PC-3 (cell line): ENCODE results near the gene MDM4. TPM values are rescaled to one million over a fixed set of nuclear protein-coding genes. Genes with fewer than 3 reads are reported as not detected.

Experiments used
- ATAC-seq: fragments of 200-7000 bp; cut with Tn5 transposase; 2 replicates; pipeline ENCODE4 v1.9.1; 2020; ENCODE audit warnings: mild to moderate bottlenecking, moderate library complexity
- BruUV-seq: library from RNA; stranded (reverse); fragments of 400-500 nt; replicated peaks from 2 replicates; lab custom pipeline; 2021; lab: Mats Ljungman, UMichigan
- CTCF ChIA-PET: fragments of 300-600 bp; sonication (Branson Sonifier 250); formaldehyde crosslinking; loops from one replicate; lab custom pipeline; 2022; ENCODE audit warnings: antibody characterized with exemption; lab: Charles Lee
- POLR2A ChIA-PET: fragments of 300-600 bp; sonication (Branson Sonifier 250); formaldehyde crosslinking; loops from one replicate; lab custom pipeline; 2022; ENCODE audit warnings: antibody characterized with exemption; ENCODE audit not compliant: unreplicated experiment; lab: Charles Lee
- DNase-seq: peaks from one replicate; pipeline ENCODE4 v3.0.0-alpha.2; 2015
- H2AFZ ChIP-seq: fragments of 300-600 bp; sonication (generic); 2 replicates; pipeline ENCODE4 v1.6.0; 2016; ENCODE audit warnings: antibody characterized with exemption, low read length
- H3F3A ChIP-seq: fragments of 300-600 bp; sonication (generic); one replicate; pipeline ENCODE4 v1.6.0; 2017; ENCODE audit warnings: antibody characterized with exemption, low read length, control low read depth, mild to moderate bottlenecking; ENCODE audit not compliant: unreplicated experiment
- H3K27ac ChIP-seq: fragments of 300-600 bp; sonication (generic); 2 replicates; pipeline ENCODE4 v1.5.1; 2016; ENCODE audit warnings: mild to moderate bottlenecking, low read length
- H3K27me3 ChIP-seq: fragments of 300-600 bp; sonication (generic); 2 replicates; pipeline ENCODE4 v1.6.1; 2016; ENCODE audit warnings: low read length, mixed read lengths
- H3K36me3 ChIP-seq: fragments of 300-600 bp; sonication (generic); 2 replicates; pipeline ENCODE4 v1.6.1; 2016; ENCODE audit warnings: low read depth, mixed run types, low read length, mixed read lengths
- H3K4me1 ChIP-seq: fragments of 300-600 bp; sonication (generic); 2 replicates; pipeline ENCODE4 v1.5.1; 2016; ENCODE audit warnings: low read length; ENCODE audit not compliant: insufficient read depth
- H3K4me2 ChIP-seq: fragments of 300-600 bp; sonication (generic); 2 replicates; pipeline ENCODE4 v1.6.0; 2016; ENCODE audit warnings: low read length
- H3K4me3 ChIP-seq: fragments of 300-600 bp; sonication (generic); 2 replicates; pipeline ENCODE4 v1.5.1; 2016; ENCODE audit warnings: mild to moderate bottlenecking, low read length, mixed read lengths
- H3K79me2 ChIP-seq: fragments of 300-600 bp; sonication (generic); 2 replicates; pipeline ENCODE4 v1.6.1; 2017; ENCODE audit warnings: low read length, mixed read lengths
- H3K9ac ChIP-seq: fragments of 300-600 bp; sonication (generic); 2 replicates; pipeline ENCODE4 v1.6.0; 2016; ENCODE audit warnings: mild to moderate bottlenecking, low read length
- H3K9me2 ChIP-seq: fragments of 300-600 bp; sonication (generic); replicated peaks from 2 replicates; pipeline ENCODE4 v1.6.1; 2016; ENCODE audit warnings: mixed run types, low read length, mixed read lengths
- H3K9me3 ChIP-seq: fragments of 300-600 bp; sonication (generic); 2 replicates; pipeline ENCODE4 v1.6.1; 2016; ENCODE audit warnings: low read length, mixed read lengths
- H4K20me1 ChIP-seq: fragments of 300-600 bp; sonication (generic); 2 replicates; pipeline ENCODE4 v1.6.1; 2016; ENCODE audit warnings: low read length, mixed read lengths
- EZH2 ChIP-seq: fragments of 300-600 bp; sonication (generic); IDR thresholded peaks from one replicate; pipeline ENCODE4 v1.6.1; 2017; ENCODE audit warnings: antibody characterized with exemption, mild to moderate bottlenecking, low read length; ENCODE audit not compliant: unreplicated experiment
- EZH2phosphoT487 ChIP-seq: fragments of 300-600 bp; sonication (generic); IDR thresholded peaks from 2 replicates; pipeline ENCODE4 v1.6.1; 2018; ENCODE audit warnings: mild to moderate bottlenecking, antibody characterized with exemption, low read length, borderline replicate concordance
- intact Hi-C: fragments of 100-400 bp; cut with micrococcal nuclease; formaldehyde crosslinking; loops from 2 replicates; pipeline ENCODE4 v1.9.0; 2023
- total RNA-seq: library from RNA; depleted of rRNA; stranded (reverse); fragments of >200 nt; gene quantifications from 2 replicates; pipeline ENCODE4 v1.2.3, GENCODE V29; 2014
- TF ChIP-seq, protein P1 (sequence below): fragments of 300-600 bp; sonication (generic); conservative IDR thresholded peaks from 2 replicates; pipeline ENCODE4 v1.5.1; 2017; ENCODE audit warnings: antibody characterized with exemption, low read depth, mild to moderate bottlenecking, low read length

MDM4 gene
- total RNA-seq, 1 experiment from 2014 or later, result 36.3 TPM

DNA sequence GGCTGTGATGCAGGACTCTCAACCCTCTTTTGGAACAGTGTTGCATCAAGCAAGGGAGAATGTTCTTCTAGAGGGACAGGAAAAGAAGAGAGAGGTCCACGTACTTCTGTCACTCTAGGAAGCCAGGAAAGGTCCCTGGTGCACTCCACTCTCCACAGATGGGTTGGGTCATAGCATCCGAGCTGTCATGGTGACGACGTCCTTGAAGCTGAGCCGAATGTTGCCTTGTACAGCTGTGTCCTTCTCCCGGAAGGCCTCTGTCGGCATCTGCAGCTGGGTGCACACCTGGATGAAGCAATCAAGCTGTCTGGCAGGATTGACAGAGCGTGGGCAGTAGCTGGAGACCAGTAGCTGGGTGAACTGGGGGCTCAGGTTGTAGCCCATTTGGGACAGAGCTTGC is 12.5 kb downstream of the MDM4 start:
- Histone ChIP-seq H3K4me3 (no peak overlapping the region), H3F3A (peaks cover 1% of the 10 kb centered on the region), H3K79me2 (peaks cover 21% of the 10 kb centered on the region), H3K27me3 (no peaks in the 10 kb centered on the region), H3K9ac (no peak overlapping the region), H3K27ac (no peak overlapping the region), H4K20me1 (no peaks in the 10 kb centered on the region), H3K9me3 (peaks cover 3% of the 10 kb centered on the region), H3K4me1 (no peaks in the 10 kb centered on the region), H3K36me3 (peaks cover 90% of the 10 kb centered on the region), H2AFZ (no peak overlapping the region), H3K9me2 (no peaks in the 10 kb centered on the region), H3K4me2 (no peak overlapping the region)
- intact Hi-C loops, result no loop called here
- CTCF ChIA-PET, result interaction anchor here (0.6 kb wide), 1 partner anchor 357 kb away, joined by 3 read pairs; no protein-coding TSS in a partner anchor
- no peak for ATAC-seq
- POLR2A ChIA-PET, result no interaction called here
- TF ChIP-seq, protein P1, sequence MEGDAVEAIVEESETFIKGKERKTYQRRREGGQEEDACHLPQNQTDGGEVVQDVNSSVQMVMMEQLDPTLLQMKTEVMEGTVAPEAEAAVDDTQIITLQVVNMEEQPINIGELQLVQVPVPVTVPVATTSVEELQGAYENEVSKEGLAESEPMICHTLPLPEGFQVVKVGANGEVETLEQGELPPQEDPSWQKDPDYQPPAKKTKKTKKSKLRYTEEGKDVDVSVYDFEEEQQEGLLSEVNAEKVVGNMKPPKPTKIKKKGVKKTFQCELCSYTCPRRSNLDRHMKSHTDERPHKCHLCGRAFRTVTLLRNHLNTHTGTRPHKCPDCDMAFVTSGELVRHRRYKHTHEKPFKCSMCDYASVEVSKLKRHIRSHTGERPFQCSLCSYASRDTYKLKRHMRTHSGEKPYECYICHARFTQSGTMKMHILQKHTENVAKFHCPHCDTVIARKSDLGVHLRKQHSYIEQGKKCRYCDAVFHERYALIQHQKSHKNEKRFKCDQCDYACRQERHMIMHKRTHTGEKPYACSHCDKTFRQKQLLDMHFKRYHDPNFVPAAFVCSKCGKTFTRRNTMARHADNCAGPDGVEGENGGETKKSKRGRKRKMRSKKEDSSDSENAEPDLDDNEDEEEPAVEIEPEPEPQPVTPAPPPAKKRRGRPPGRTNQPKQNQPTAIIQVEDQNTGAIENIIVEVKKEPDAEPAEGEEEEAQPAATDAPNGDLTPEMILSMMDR, result no peak
- no peak for TF ChIP-seq EZH2phosphoT487
- no peak for TF ChIP-seq EZH2
- DNase-seq, result no peak
- no TSS peak for BruUV-seq

DNA sequence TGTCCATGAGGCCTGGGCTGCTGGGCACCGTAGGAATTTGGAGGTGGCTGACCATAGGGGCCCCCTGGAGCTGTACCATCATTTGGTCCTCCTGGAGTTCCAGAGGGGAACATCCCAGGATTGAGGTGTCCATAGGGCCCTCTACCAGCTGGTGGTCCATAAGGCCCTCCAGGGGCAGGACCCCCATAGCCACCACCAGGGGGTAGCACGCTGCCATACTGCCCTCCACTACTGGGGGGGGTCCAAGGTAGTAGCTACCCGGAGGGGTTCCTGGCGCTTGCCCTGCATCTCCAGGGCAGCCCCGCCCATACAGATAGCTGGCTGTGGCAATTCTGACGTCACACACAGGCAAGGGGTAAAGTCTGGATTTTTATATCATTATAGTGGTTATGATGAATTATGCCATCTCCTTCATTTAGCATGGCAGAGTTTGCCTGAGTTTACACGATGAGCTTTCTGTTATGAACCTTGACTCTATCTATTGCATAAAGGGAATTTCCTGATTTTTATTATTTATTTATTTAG is 13.2 kb downstream of the MDM4 start:
- CTCF ChIA-PET, result interaction anchor here (0.6 kb wide), 1 partner anchor 357 kb away, joined by 3 read pairs; no protein-coding TSS in a partner anchor
- no peak for ATAC-seq
- no TSS peak for BruUV-seq

DNA sequence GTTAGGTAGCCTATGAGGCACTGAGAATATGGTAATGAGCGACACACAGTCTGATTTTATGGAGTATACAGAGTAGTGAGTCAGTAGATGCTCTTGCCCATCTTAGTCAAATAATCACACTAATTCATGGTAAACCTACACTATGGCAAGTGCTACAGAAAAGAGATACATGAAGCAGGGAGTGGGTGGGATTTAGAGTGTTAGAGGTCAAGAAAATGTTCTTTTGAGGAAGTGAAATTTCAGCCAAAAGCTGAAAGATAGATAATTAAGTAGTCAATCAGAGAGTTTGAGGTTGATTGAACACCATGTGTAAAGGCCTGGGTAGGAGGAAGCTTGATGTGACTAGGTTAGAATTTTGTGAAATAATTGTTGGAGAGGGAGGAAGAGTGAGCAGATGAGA is 14.7 kb downstream of the MDM4 start:
- Histone ChIP-seq H3K4me1 (no peaks in the 10 kb centered on the region), H3K27me3 (no peaks in the 10 kb centered on the region), H3K79me2 (no peaks in the 10 kb centered on the region), H3K36me3 (peaks cover 81% of the 10 kb centered on the region), H3K9me2 (no peaks in the 10 kb centered on the region), H4K20me1 (no peaks in the 10 kb centered on the region), H2AFZ (no peak overlapping the region), H3K9me3 (no peaks in the 10 kb centered on the region), H3K4me2 (no peak overlapping the region), H3K27ac (no peak overlapping the region), H3K9ac (no peak overlapping the region), H3K4me3 (no peak overlapping the region), H3F3A (no peaks in the 10 kb centered on the region)
- TF ChIP-seq EZH2phosphoT487 (no peak), EZH2 (no peak)
- TF ChIP-seq, protein P1, result no peak
- intact Hi-C loops, result no loop called here
- CTCF ChIA-PET, result no interaction called here
- DNase-seq, result peak; percentile 36
- peak; percentile 86 for ATAC-seq
- BruUV-seq, result no TSS peak
- POLR2A ChIA-PET, result no interaction called here

More for the DNA sequence above, 13.2 kb downstream of the MDM4 start:
- Histone ChIP-seq H3K79me2 (peaks cover 13% of the 10 kb centered on the region), H3K9me2 (no peaks in the 10 kb centered on the region), H3K4me3 (no peak overlapping the region), H3K27me3 (no peaks in the 10 kb centered on the region), H2AFZ (no peak overlapping the region), H3F3A (no peaks in the 10 kb centered on the region), H4K20me1 (no peaks in the 10 kb centered on the region), H3K9me3 (no peaks in the 10 kb centered on the region), H3K4me2 (no peak overlapping the region), H3K36me3 (peaks cover 90% of the 10 kb centered on the region), H3K27ac (no peak overlapping the region), H3K4me1 (no peaks in the 10 kb centered on the region), H3K9ac (no peak overlapping the region)
- DNase-seq, result no peak
- TF ChIP-seq, protein P1, result peak; percentile 49
- no peak for TF ChIP-seq EZH2
- intact Hi-C loops, result no loop called here
- POLR2A ChIA-PET, result no interaction called here
